Lower leg skin (tissue), 3 donors: ENCODE data around the gene GABRG3.

Experiments used
- CTCF ChIP-seq, 3 donors: fragments of 450-650 bp; IDR thresholded peaks; one replicate each; pipeline ENCODE4 v1.5.1; 2016; ENCODE audit warnings: antibody characterized with exemption in 3 of 3, mild to moderate bottlenecking in 3 of 3, moderate library complexity in 2 of 3
- POLR2A ChIP-seq, 2 donors: fragments of 450-650 bp; IDR thresholded peaks; one replicate each; pipeline ENCODE4 v1.6.1; 2016 to 2017; ENCODE audit warnings: antibody characterized with exemption in 2 of 2, mild to moderate bottlenecking in 1 of 2, moderate library complexity in 1 of 2

DNA sequence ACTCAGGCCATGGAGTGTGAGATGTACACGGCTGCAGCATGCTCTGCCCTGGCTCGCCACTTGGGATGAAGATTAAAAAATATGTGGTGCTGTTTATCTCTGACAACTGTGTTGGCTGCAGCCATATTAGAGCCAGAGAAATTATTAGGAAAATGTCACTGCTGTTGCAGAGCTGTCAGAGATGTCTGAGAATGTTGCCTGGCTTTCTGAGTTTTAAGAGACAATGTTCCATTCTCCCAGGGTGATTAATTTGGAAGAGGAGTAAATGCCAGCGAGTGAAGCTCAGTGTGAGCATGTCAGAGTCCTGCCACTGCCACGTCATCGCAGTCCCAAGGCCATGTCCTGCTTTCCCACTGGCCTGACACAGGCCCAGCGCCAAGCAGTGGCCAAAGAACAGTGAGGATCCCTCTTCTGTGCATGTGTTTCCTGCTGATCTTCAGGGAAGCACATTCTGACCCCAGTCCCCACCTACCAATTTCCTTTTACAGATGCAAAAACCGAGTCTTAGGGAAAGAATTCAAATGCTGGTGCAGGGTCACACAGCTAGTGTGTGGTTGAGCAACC is 370.9 kb downstream of the GABRG3 start:
- no peak for TF ChIP-seq POLR2A (IDR thresholded peaks at IDR 0.05)
- TF ChIP-seq CTCF (IDR thresholded peaks at IDR 0.05): no peak
